HL-60 (cell line): Measurements from ENCODE around the gene MLN.

Source experiments
- CTCF ChIP-seq: IDR thresholded peaks from one replicate; pipeline ENCODE4 v1.5.1; 2011; ENCODE audit warnings: low read length, control low read depth, inconsistent platforms; ENCODE audit not compliant: insufficient read depth
- POLR2AphosphoS5 ChIP-seq: IDR thresholded peaks from 2 replicates; pipeline ENCODE4 v1.6.1; 2012; ENCODE audit warnings: low read depth
- REST ChIP-seq: IDR thresholded peaks from 2 replicates; pipeline ENCODE4 v1.6.1; 2012; ENCODE audit warnings: low read depth; ENCODE audit not compliant: insufficient replicate concordance

- TF ChIP-seq CTCF (no peak), POLR2AphosphoS5 (no peak), REST (no peak)
Measured at GRCh38 chr6:33802186-33802958, 1.4 kb downstream of the MLN start.
